Liver (tissue), 9 donors: ENCODE results near the gene HK2. TPM values are rescaled to one million over a fixed set of nuclear protein-coding genes. Genes with fewer than 3 reads are reported as not detected.

ENCODE experiments used
- DNase-seq: peaks from one replicate; pipeline ENCODE4 v3.0.0-alpha.2; 2017; ENCODE audit warnings: low spot score
- H3K27ac ChIP-seq, 2 donors: one replicate each; pipeline ENCODE4 v1.7.0; 2013; ENCODE audit warnings: inconsistent platforms in 2 of 2, low read length in 2 of 2, control low read depth in 1 of 2, low read depth in 1 of 2, mild to moderate bottlenecking in 1 of 2
- H3K27me3 ChIP-seq, 4 donors: one replicate each; pipeline versions ENCODE4 v1.6.1 to v1.7.0; 2013; ENCODE audit warnings: low read length in 3 of 4, inconsistent platforms in 1 of 4, mild to moderate bottlenecking in 1 of 4, moderate library complexity in 1 of 4; ENCODE audit not compliant: control insufficient read depth in 4 of 4, insufficient read depth in 4 of 4
- H3K36me3 ChIP-seq, 4 donors: one replicate each; pipeline versions ENCODE4 v1.6.1 to v1.7.0; 2013; ENCODE audit warnings: low read length in 3 of 4, mild to moderate bottlenecking in 3 of 4, low read depth in 1 of 4, moderate library complexity in 1 of 4; ENCODE audit not compliant: control insufficient read depth in 4 of 4, insufficient read depth in 3 of 4
- H3K4me1 ChIP-seq, 4 donors: one replicate each; pipeline versions ENCODE4 v1.6.1 to v1.7.0; 2013; ENCODE audit warnings: low read length in 3 of 4, mild to moderate bottlenecking in 3 of 4, moderate library complexity in 1 of 4; ENCODE audit not compliant: control insufficient read depth in 4 of 4, insufficient read depth in 4 of 4
- H3K4me3 ChIP-seq, 3 donors: one replicate each; pipeline versions ENCODE4 v1.6.1 to v1.7.0; 2013; ENCODE audit warnings: low read length in 3 of 3, control low read depth in 1 of 3, low read depth in 1 of 3, mild to moderate bottlenecking in 1 of 3
- H3K9ac ChIP-seq, 2 donors: one replicate each; pipeline ENCODE4 v1.7.0; 2013; ENCODE audit warnings: low read length in 2 of 2, mild to moderate bottlenecking in 2 of 2, moderate library complexity in 2 of 2, control low read depth in 1 of 2, low read depth in 1 of 2
- H3K9me3 ChIP-seq, 4 donors: one replicate each; pipeline versions ENCODE4 v1.6.1 to v1.7.0; 2013; ENCODE audit warnings: low read length in 3 of 4; ENCODE audit not compliant: control insufficient read depth in 4 of 4
- FOXA2 ChIP-seq: IDR thresholded peaks from 2 replicates; pipeline ENCODE4 v1.6.1; 2016; ENCODE audit warnings: antibody characterized with exemption
- GABPA ChIP-seq, 2 donors: IDR thresholded peaks in 1 of 2; conservative IDR thresholded peaks in 1 of 2; 2 replicates each; pipeline ENCODE4 v1.6.1; 2016; ENCODE audit warnings: antibody characterized with exemption in 2 of 2, mild to moderate bottlenecking in 1 of 2, moderate library complexity in 1 of 2
- HNF4A ChIP-seq, 2 donors: conservative IDR thresholded peaks; 2 replicates each; pipeline ENCODE4 v1.6.1; 2016; ENCODE audit warnings: antibody characterized with exemption in 2 of 2, mild to moderate bottlenecking in 2 of 2
- JUND ChIP-seq, 2 donors: IDR thresholded peaks; 2 replicates each; pipeline ENCODE4 v1.6.1; 2016; ENCODE audit warnings: antibody characterized with exemption in 2 of 2
- RAD21 ChIP-seq, 2 donors: IDR thresholded peaks; 2 replicates each; pipeline ENCODE4 v1.6.1; 2016; ENCODE audit warnings: antibody characterized with exemption in 2 of 2, mild to moderate bottlenecking in 2 of 2
- ZBTB33 ChIP-seq: IDR thresholded peaks from 2 replicates; pipeline ENCODE4 v1.6.1; 2016; ENCODE audit warnings: antibody characterized with exemption
- WGBS: extraction: QIAGEN DNeasy Blood & Tissue Kit; methylation state at CpG from one replicate; pipeline ENCODE4 v1.1.7; 2013; 5-methylcytosine and 5-hydroxymethylcytosine counted together
- polyA plus RNA-seq, 2 donors: library from polyadenylated mRNA; stranded (reverse) in 1 of 2; unstranded in 1 of 2; fragments of 200-250 nt in 1 of 2; fragments of >200 nt in 1 of 2; fragmentation: Nextera tagmentation in 1 of 2; extraction: Ambion mirVana in 1 of 2; gene quantifications; one replicate each; pipeline versions ENCODE4 v1.2.1 to v1.2.3, GENCODE V29; 2013 to 2015
- total RNA-seq, 2 donors: library from RNA; depleted of rRNA; stranded (reverse); fragments of >200 nt; gene quantifications; one replicate each; pipeline ENCODE4 v1.2.3, GENCODE V29; 2014
- TF ChIP-seq, protein P1 (sequence below): fragments of 150-350 bp; IDR thresholded peaks from 2 replicates; pipeline ENCODE4 v1.5.1; 2017; ENCODE audit warnings: improper control_type of control experiment, low read depth, low read length; ENCODE audit not compliant: missing input control
- donor health status: healthy.
- donor health status: healthy.
- donor health status: healthy.
- donor health status: healthy.
- donor health status: healthy.

HK2 gene
- total and polyA plus RNA-seq, 4 donors, result 0.21 to 3.5 (median 1.0) TPM

DNA sequence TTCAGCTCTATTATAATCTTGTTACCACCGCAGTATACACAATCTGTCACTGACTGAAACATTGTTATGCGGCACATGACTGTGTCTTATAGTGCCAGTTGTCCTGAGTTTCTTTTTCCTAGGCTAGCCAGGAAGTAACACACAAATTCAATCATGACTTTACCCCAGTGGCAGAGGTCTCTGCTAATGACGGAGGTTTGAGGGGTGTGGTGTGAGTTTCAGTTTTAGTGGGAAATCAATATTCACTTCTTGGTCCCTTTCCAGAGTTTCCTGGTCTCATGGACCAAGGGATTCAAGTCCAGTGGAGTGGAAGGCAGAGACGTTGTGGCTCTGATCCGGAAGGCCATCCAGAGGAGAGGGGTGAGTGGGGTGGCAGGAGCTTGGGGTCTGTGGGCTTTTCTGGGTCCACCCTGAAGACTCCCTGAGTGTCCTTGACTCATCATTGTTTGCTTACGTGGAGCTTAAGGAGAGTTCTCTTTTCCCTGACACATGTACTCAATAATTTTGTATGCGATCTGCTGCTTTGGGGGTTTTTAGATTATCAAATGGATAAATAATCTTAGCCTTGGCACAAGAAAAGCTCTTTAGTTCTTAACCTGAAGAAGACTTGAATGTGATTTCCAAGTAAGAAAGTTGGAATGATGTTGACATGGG lies 39.2 kb downstream of the HK2 start:
- Histone ChIP-seq H3K27me3 (peaks cover 0 to 2% (median 0%) of the 10 kb centered on the region in 4 donors), H3K36me3 (no peaks in the 10 kb centered on the region), H3K27ac (no peak overlapping the region), H3K9ac (no peak overlapping the region), H3K9me3 (no peaks in the 10 kb centered on the region), H3K4me3 (no peak overlapping the region), H3K4me1 (no peaks in the 10 kb centered on the region)
- TF ChIP-seq HNF4A (conservative IDR thresholded peaks at IDR 0.05) (peak; percentile 61 to 72), FOXA2 (no peak)
- 69% methylated on average over 7 of the region's 7 CpGs for WGBS
- no peak for DNase-seq

- Histone ChIP-seq H3K9ac (no peak overlapping the region), H3K4me1 (no peaks in the 10 kb centered on the region), H3K27ac (no peak overlapping the region), H3K9me3 (no peaks in the 10 kb centered on the region), H3K36me3 (no peaks in the 10 kb centered on the region), H3K4me3 (no peak overlapping the region), H3K27me3 (peaks cover 0 to under 1% (median 0%) of the 10 kb centered on the region in 4 donors)
- 94% methylated on average over 26 of the region's 26 CpGs for WGBS
- no peak for TF ChIP-seq JUND (IDR thresholded peaks at IDR 0.05)
- DNase-seq, result no peak
Measured at GRCh38 chr2:74873678-74874640, 40.0 kb downstream of the HK2 start.

DNA sequence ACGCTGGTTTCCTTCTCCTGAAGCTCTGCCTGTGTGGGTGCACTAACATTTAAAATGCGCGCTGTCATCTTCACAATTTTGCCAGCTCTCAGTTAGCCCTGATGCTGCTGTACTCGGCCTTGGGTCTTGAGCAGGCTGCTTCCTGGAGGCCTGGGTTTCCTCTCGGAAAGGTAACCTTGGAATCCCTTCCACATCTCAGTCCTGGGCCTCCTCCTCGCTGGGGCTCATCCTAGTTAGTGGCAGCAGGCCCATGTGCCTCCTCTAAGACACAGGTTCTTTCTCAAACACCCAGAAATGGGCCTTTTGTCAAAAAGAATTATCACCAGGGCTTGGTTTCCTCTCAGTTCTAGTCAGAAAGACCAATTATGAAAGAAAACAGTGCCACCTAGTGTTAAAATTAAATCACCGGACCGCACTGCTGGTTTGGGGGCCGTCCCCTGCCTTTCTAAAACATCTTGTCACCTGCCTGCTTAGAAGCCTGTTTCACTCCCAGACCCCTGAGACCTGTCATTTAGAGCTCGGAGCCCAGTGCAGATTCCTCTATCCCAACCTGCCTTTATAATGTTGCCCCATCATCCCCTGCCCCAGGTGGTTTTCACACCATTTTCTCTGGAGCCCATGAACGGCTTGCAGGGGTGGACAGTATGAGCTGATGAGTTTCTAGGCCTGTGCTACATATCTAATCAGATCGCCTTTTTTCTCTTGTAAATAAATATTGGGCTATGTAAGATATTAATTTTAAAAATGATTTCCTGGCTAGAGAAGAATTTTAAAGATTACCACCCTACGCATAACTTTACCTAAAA lies 42.4 kb downstream of the HK2 start:
- 50% methylated on average over 13 of the region's 13 CpGs for WGBS
- H3K4me1 ChIP-seq, result no peaks in the 10 kb centered on the region
- H3K27ac ChIP-seq, result no peak overlapping the region
- TF ChIP-seq, protein P1, sequence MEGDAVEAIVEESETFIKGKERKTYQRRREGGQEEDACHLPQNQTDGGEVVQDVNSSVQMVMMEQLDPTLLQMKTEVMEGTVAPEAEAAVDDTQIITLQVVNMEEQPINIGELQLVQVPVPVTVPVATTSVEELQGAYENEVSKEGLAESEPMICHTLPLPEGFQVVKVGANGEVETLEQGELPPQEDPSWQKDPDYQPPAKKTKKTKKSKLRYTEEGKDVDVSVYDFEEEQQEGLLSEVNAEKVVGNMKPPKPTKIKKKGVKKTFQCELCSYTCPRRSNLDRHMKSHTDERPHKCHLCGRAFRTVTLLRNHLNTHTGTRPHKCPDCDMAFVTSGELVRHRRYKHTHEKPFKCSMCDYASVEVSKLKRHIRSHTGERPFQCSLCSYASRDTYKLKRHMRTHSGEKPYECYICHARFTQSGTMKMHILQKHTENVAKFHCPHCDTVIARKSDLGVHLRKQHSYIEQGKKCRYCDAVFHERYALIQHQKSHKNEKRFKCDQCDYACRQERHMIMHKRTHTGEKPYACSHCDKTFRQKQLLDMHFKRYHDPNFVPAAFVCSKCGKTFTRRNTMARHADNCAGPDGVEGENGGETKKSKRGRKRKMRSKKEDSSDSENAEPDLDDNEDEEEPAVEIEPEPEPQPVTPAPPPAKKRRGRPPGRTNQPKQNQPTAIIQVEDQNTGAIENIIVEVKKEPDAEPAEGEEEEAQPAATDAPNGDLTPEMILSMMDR, result peak; percentile 76
- TF ChIP-seq ZBTB33 (no peak), GABPA (IDR thresholded peaks at IDR 0.05 in 1 of 2, conservative IDR thresholded peaks at IDR 0.05 in 1 of 2) (no peak), RAD21 (IDR thresholded peaks at IDR 0.05) (peak; percentile 83 to 85), FOXA2 (no peak)
- H3K9me3 ChIP-seq, result no peaks in the 10 kb centered on the region
- H3K36me3 ChIP-seq, result no peaks in the 10 kb centered on the region
- no peak for DNase-seq
- H3K27me3 ChIP-seq, result no peaks in the 10 kb centered on the region
- H3K9ac ChIP-seq, result no peak overlapping the region
- no peak overlapping the region for H3K4me3 ChIP-seq
